SK-N-SH treated with all-trans-retinoic acid at 6 μM for 48 hours (cell line): ENCODE data around the gene EXOC4.

Experiments
- ARNTL ChIP-seq: fragments of 450-650 bp; formaldehyde crosslinking; IDR thresholded peaks from 2 replicates; pipeline ENCODE4 v1.5.0; 2020; ENCODE audit warnings: low read depth, mild to moderate bottlenecking, moderate library complexity, borderline replicate concordance
- CSDC2 ChIP-seq: fragments of 250-450 bp; sonication (Bioruptor Pico); IDR thresholded peaks from 2 replicates; pipeline ENCODE4 v1.5.0; 2020; ENCODE audit warnings: mild to moderate bottlenecking, moderate library complexity
- ESRRG ChIP-seq: fragments of 250-450 bp; sonication (Bioruptor Pico); IDR thresholded peaks from 2 replicates; pipeline ENCODE4 v1.6.1; 2021; ENCODE audit warnings: mild to moderate bottlenecking
- ZFP3 ChIP-seq: fragments of 250-450 bp; sonication (Bioruptor Pico); IDR thresholded peaks from 2 replicates; pipeline ENCODE4 v1.5.0; 2020; ENCODE audit warnings: mild to moderate bottlenecking, moderate library complexity
- ZFP30 ChIP-seq: fragments of 450-650 bp; formaldehyde crosslinking; IDR thresholded peaks from 2 replicates; pipeline ENCODE4 v1.5.0; 2022; ENCODE audit warnings: mild to moderate bottlenecking, moderate library complexity
- ZNF8 ChIP-seq: fragments of 450-650 bp; formaldehyde crosslinking; IDR thresholded peaks from 2 replicates; pipeline ENCODE4 v1.5.0; 2020; ENCODE audit warnings: mild to moderate bottlenecking, moderate library complexity

GRCh38 chr7:134089446-134089845 lies 836.6 kb downstream of the EXOC4 start:
- TF ChIP-seq ARNTL (CRISPR knock-in tag) (no peak), ZNF8 (CRISPR knock-in tag) (no peak), ZFP30 (no peak), ZFP3 (CRISPR knock-in tag) (no peak), ESRRG (CRISPR knock-in tag) (no peak), CSDC2 (CRISPR knock-in tag) (no peak)
